Type B pancreatic cell (in vitro differentiated cells): Measurements from ENCODE around the gene CEP128. TPM values are rescaled to one million over a fixed set of nuclear protein-coding genes. Genes with fewer than 3 reads are reported as not detected.

ENCODE experiments used
- DNase-seq: peaks from one replicate; pipeline ENCODE4 v3.0.0; 2021; ENCODE audit warnings: mixed read lengths; ENCODE audit not compliant: unreplicated experiment; ENCODE audit errors: extremely low spot score
- H3K27ac Mint-ChIP-seq: 2 replicates; pipeline ENCODE4 v1.8.0; 2021; ENCODE audit warnings: mild to moderate bottlenecking, mixed read lengths
- H3K27me3 Mint-ChIP-seq: 2 replicates; pipeline ENCODE4 v1.8.0; 2021; ENCODE audit warnings: mixed read lengths
- H3K36me3 Mint-ChIP-seq: 2 replicates; pipeline ENCODE4 v1.8.0; 2021; ENCODE audit warnings: mixed read lengths
- H3K4me1 Mint-ChIP-seq: one replicate; pipeline ENCODE4 v1.8.0; 2021; ENCODE audit warnings: mixed read lengths; ENCODE audit not compliant: unreplicated experiment
- H3K4me3 Mint-ChIP-seq: 2 replicates; pipeline ENCODE4 v1.8.0; 2021; ENCODE audit warnings: mild to moderate bottlenecking, mixed read lengths
- H3K9me3 Mint-ChIP-seq: 2 replicates; pipeline ENCODE4 v1.8.0; 2021; ENCODE audit warnings: mixed read lengths
- total RNA-seq: library from RNA; stranded (reverse); gene quantifications from 2 replicates; pipeline ENCODE4 v1.2.1, GENCODE V29; 2021; ENCODE audit warnings: low replicate concordance
- TF ChIP-seq, protein P1 (sequence below): fragments of 200-600 bp; sonication (generic); conservative IDR thresholded peaks from 2 replicates; pipeline ENCODE4 v1.5.0; 2021; ENCODE audit warnings: antibody characterized with exemption, mild to moderate bottlenecking

CEP128 gene
- total RNA-seq, 1 donor from 2014 or later = 17.7 TPM

DNA sequence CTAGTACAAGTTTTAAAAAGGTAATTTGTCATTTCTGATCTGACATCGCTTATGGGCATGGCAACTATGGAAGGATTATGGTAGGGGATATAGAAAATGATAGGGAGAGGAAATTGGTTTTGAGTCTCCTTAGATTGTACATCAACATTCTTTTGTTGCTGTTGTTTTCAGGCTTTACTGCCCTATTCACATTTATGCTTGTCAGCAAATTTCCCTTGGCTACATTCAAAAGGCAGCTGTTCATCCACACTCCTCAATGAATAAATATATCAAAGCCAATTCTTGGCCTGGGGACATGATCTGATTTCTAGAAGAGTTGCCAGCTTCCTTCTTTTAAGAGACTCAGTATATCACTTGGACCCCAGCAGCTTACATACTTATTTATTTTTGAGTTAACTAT lies 283.4 kb downstream of the CEP128 start:
- H3K9me3 Mint-ChIP-seq = no peaks in the 10 kb centered on the region
- TF ChIP-seq, protein P1, sequence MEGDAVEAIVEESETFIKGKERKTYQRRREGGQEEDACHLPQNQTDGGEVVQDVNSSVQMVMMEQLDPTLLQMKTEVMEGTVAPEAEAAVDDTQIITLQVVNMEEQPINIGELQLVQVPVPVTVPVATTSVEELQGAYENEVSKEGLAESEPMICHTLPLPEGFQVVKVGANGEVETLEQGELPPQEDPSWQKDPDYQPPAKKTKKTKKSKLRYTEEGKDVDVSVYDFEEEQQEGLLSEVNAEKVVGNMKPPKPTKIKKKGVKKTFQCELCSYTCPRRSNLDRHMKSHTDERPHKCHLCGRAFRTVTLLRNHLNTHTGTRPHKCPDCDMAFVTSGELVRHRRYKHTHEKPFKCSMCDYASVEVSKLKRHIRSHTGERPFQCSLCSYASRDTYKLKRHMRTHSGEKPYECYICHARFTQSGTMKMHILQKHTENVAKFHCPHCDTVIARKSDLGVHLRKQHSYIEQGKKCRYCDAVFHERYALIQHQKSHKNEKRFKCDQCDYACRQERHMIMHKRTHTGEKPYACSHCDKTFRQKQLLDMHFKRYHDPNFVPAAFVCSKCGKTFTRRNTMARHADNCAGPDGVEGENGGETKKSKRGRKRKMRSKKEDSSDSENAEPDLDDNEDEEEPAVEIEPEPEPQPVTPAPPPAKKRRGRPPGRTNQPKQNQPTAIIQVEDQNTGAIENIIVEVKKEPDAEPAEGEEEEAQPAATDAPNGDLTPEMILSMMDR = no peak
- no peak for DNase-seq
- no peaks in the 10 kb centered on the region for H3K4me1 Mint-ChIP-seq
- H3K27me3 Mint-ChIP-seq = no peaks in the 10 kb centered on the region
- H3K4me3 Mint-ChIP-seq = no peak overlapping the region
- H3K36me3 Mint-ChIP-seq = no peaks in the 10 kb centered on the region
- H3K27ac Mint-ChIP-seq = no peak overlapping the region

- H3K4me3 Mint-ChIP-seq = no peak overlapping the region
- no peaks in the 10 kb centered on the region for H3K4me1 Mint-ChIP-seq
- peaks cover 13% of the 10 kb centered on the region for H3K36me3 Mint-ChIP-seq
- H3K9me3 Mint-ChIP-seq = peaks cover 6% of the 10 kb centered on the region
- TF ChIP-seq, protein P1 = no peak
- DNase-seq = no peak
- no peak overlapping the region for H3K27ac Mint-ChIP-seq
- H3K27me3 Mint-ChIP-seq = no peaks in the 10 kb centered on the region
Measured at GRCh38 chr14:80653956-80654355, 287.6 kb downstream of the CEP128 start.

DNA sequence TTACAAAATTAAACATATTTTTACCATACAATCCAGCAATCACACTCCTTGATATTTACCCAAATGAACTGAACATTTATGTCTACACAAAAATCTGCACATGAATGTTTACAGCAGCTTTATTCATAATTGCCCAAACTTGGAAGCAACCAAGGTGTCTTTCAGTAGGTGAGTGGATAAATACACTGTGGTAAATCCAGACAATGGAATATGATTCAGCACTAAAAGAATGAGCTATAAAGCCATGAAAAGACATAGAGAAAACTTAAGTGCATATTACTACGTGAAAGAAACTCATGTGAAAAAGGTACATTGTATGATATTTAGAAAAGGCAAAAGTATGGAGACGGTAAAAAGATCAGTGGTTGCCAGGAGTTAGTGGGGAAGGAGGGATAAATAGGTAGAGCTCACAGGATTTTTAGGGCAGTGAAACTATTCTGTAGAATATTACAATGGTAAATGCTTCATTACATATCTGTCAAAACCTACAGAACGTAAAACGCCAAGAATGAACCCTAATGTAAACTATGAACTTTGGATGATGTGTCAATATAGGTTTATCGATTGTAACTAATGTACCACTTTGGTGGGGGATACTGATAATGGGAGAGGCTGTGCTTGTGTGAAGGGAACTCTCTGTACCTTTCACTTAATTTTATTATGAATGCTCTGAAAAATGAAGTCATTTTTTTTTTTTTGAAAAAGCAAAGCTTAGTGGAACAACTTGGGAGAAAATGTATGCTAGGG lies 295.7 kb downstream of the CEP128 start:
- H3K9me3 Mint-ChIP-seq = no peaks in the 10 kb centered on the region
- no peaks in the 10 kb centered on the region for H3K4me1 Mint-ChIP-seq
- TF ChIP-seq, protein P1 = no peak
- no peak overlapping the region for H3K27ac Mint-ChIP-seq
- no peak for DNase-seq
- H3K27me3 Mint-ChIP-seq = no peaks in the 10 kb centered on the region
- peaks cover 4% of the 10 kb centered on the region for H3K36me3 Mint-ChIP-seq
- no peak overlapping the region for H3K4me3 Mint-ChIP-seq

DNA sequence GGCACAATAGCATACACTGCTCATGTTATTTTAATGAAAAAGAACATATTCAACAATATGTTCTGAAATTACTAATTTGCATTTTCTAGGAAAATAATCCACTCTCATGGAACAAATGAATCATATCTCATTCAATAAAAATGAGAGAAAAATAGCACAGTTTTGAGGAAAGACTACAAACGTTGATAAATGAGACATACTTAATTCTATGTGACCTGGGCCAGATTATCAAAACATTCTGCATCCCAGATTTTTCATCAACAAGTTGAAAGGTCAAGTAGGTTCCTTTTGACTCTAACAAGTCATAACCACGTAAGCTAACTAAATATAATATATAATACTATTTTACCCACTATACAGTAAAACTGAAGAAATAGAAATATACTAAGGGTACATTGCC lies 296.7 kb downstream of the CEP128 start:
- DNase-seq = no peak
- H3K27me3 Mint-ChIP-seq = no peaks in the 10 kb centered on the region
- TF ChIP-seq, protein P1 = no peak
- H3K36me3 Mint-ChIP-seq = no peaks in the 10 kb centered on the region
- H3K4me1 Mint-ChIP-seq = no peaks in the 10 kb centered on the region
- no peak overlapping the region for H3K27ac Mint-ChIP-seq
- H3K4me3 Mint-ChIP-seq = no peak overlapping the region
- H3K9me3 Mint-ChIP-seq = no peaks in the 10 kb centered on the region

GRCh38 chr14:80638620-80639515 lies 302.7 kb downstream of the CEP128 start:
- TF ChIP-seq, protein P1 = no peak
- no peaks in the 10 kb centered on the region for H3K4me1 Mint-ChIP-seq

More at GRCh38 chr14:80638620-80639515, 302.7 kb downstream of the CEP128 start:
- H3K9me3 Mint-ChIP-seq = no peaks in the 10 kb centered on the region
- no peak overlapping the region for H3K27ac Mint-ChIP-seq
- H3K36me3 Mint-ChIP-seq = no peaks in the 10 kb centered on the region
- no peak for DNase-seq
- no peak overlapping the region for H3K4me3 Mint-ChIP-seq
- no peaks in the 10 kb centered on the region for H3K27me3 Mint-ChIP-seq
